ENCODE results near the gene AMD1. TPM values are rescaled to one million over a fixed set of nuclear protein-coding genes. Genes with fewer than 3 reads are reported as not detected.

The AMD1 gene
- total RNA-seq, 1 donor from 2014 or later: 61.7 TPM

DNA sequence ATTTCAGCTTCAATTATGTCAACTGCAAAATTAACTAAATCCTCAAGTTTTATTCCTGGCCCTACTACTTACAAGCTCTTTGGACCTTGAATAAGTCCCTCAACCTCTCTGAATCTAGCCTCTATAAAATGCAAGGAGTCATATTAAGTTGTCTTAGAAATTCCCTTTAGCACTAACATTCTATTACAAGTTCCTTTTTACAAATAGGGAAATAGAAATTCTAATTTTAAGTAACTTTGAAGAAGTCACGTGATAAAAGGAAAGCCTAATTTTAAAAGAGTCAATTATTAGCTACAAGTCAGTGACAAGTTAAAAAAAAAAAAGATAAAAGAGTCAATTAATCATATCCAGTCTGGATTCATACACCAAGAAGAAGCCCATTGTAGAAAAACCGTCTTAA lies 59.3 kb downstream of the AMD1 start:
- no peak for ATAC-seq
- Histone ChIP-seq H3K27ac (no peak overlapping the region), H3K4me3 (no peak overlapping the region), H3K9me3 (no peaks in the 10 kb centered on the region), H3K36me3 (no peaks in the 10 kb centered on the region), H3K27me3 (no peaks in the 10 kb centered on the region), H3K4me1 (no peaks in the 10 kb centered on the region)
- no peak for DNase-seq
- intact Hi-C loops (cut with DNase I): no loop called here
- TF ChIP-seq, protein P1, sequence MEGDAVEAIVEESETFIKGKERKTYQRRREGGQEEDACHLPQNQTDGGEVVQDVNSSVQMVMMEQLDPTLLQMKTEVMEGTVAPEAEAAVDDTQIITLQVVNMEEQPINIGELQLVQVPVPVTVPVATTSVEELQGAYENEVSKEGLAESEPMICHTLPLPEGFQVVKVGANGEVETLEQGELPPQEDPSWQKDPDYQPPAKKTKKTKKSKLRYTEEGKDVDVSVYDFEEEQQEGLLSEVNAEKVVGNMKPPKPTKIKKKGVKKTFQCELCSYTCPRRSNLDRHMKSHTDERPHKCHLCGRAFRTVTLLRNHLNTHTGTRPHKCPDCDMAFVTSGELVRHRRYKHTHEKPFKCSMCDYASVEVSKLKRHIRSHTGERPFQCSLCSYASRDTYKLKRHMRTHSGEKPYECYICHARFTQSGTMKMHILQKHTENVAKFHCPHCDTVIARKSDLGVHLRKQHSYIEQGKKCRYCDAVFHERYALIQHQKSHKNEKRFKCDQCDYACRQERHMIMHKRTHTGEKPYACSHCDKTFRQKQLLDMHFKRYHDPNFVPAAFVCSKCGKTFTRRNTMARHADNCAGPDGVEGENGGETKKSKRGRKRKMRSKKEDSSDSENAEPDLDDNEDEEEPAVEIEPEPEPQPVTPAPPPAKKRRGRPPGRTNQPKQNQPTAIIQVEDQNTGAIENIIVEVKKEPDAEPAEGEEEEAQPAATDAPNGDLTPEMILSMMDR (IDR thresholded peaks at IDR 0.05): no peak

DNA sequence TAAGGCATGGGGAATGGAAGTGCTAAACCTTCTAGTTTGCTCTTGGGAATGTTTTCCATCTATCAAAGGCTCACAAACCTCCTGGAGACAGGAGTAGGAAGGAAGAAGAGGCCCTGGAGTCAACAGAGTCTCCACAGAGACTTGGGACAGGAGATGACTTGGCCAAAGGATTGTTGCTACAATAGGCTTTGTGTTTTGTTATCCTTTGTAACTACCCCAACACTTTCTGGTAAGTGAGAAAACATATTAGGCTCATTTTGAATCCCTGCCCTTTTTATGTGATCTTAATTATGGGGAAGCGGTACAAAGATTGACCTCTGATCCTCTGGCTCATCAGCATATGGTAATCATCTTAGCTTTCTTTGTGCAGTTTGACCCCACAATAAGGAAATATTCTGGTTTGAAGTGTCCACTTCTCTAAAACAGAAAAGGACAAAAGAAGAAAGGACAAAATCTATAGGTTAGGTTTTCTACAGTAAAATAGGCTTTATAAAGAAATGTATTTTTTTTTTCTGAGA lies 59.9 kb downstream of the AMD1 start:
- no peaks in the 10 kb centered on the region for H3K36me3 ChIP-seq
- H3K4me1 ChIP-seq: no peaks in the 10 kb centered on the region
- TF ChIP-seq, protein P1 (IDR thresholded peaks at IDR 0.05): no peak
- no peaks in the 10 kb centered on the region for H3K9me3 ChIP-seq
- H3K4me3 ChIP-seq: no peak overlapping the region
- H3K27ac ChIP-seq: no peak overlapping the region
- ATAC-seq: no peak
- intact Hi-C loops (cut with DNase I): no loop called here
- no peaks in the 10 kb centered on the region for H3K27me3 ChIP-seq
- DNase-seq: no peak

DNA sequence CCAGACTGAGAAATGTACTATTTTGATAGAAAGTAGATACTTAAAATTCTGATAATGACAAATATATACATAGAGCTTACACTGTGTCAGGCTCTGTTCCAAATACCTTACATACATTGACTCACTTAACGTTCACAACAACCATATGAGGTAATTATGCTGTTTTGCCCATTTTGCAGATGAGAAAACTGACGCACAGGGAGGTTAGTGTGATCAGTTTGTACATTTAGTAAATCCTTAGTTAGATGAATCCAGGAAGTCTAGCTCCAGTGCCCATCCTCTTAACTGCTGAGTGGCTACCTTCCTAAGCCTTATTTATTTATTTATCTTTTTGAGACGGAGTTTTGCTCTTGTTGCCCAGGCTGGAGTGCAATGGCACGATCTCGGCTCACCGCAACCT lies 60.6 kb downstream of the AMD1 start:
- Histone ChIP-seq H3K4me1 (no peaks in the 10 kb centered on the region), H3K27ac (no peak overlapping the region), H3K9me3 (no peaks in the 10 kb centered on the region), H3K4me3 (no peak overlapping the region), H3K27me3 (no peaks in the 10 kb centered on the region), H3K36me3 (no peaks in the 10 kb centered on the region)
- DNase-seq: no peak
- ATAC-seq: no peak
- intact Hi-C loops (cut with DNase I): no loop called here
- TF ChIP-seq, protein P1 (IDR thresholded peaks at IDR 0.05): no peak

DNA sequence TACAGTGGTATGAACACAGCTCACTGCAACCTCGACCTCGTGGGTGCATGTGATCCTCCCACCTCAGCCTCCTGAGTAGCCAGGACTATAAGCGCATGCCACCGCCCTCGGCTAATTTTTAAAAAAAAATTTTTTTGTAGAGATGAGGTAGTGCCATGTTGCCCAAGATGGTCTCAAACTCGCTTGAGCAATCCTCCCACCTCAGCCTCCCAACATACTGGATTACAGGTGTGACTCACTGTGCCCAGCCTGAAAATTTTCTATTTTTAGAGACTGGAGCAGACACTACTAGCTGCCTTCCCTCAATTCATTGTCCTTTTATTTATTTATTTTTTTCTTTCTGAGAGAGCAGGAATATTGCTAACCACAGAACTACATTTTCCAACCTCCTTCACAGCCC lies 63.6 kb downstream of the AMD1 start:
- intact Hi-C loops (cut with DNase I): no loop called here
- Histone ChIP-seq H3K36me3 (no peaks in the 10 kb centered on the region), H3K4me1 (no peaks in the 10 kb centered on the region), H3K9me3 (no peaks in the 10 kb centered on the region), H3K27me3 (no peaks in the 10 kb centered on the region), H3K27ac (no peak overlapping the region), H3K4me3 (no peak overlapping the region)
- no peak for ATAC-seq
- TF ChIP-seq, protein P1 (IDR thresholded peaks at IDR 0.05): no peak
- DNase-seq: no peak

DNA sequence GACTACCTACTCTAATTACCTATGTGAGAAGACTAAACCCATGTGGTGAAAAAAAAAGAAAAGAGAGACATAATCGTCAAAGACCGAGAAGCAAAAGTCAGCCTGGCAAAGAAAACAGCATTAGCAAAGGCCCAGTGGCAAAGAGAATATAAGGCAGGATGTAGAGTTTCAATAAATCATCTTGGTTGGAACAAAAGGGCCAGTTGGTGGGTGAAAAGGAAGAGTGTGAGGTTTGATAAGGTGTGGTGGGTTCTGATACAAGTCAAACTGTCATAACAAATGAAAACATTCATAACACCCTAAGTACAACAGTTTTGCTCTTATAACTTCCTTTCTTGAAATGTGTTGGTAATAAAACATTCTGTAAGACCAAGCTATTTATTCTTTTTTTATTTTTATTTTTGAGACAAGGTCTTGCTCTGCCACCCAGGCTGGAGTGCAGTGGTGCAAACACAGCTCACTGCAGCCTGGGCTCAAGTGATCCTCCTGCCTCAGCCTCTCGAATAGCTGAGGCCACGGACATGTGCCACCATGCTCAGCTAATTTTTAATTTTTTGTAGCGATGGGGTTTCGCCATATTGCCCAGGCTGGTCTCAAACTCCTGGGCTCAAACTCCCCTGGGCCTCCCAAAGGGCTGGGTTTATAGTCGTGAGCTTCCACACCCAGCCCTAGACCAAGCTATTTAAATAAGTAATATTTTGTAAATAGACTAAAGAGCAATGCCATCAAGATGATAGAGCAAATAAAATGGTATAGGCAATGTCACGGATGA lies 65.0 kb downstream of the AMD1 start:
- ATAC-seq: no peak
- Histone ChIP-seq H3K4me3 (no peak overlapping the region), H3K36me3 (no peaks in the 10 kb centered on the region), H3K4me1 (no peaks in the 10 kb centered on the region), H3K27ac (no peak overlapping the region), H3K9me3 (no peaks in the 10 kb centered on the region), H3K27me3 (no peaks in the 10 kb centered on the region)
- TF ChIP-seq, protein P1 (IDR thresholded peaks at IDR 0.05): no peak
- DNase-seq: no peak
- intact Hi-C loops (cut with DNase I): no loop called here

Data from upper lobe of right lung (tissue), 1 donor.